Stimulated activated CD4-positive, alpha-beta T cell treated with anti-CD3 and anti-CD28 coated beads, Interleukin-4, amount 100 ng/mL, for 1 hour (primary cell): ENCODE measurements around the gene RPL36A.

ENCODE experiments used
- DNase-seq: peaks from one replicate; pipeline ENCODE4 v3.0.0-alpha.2; 2020

The RPL36A gene

DNA sequence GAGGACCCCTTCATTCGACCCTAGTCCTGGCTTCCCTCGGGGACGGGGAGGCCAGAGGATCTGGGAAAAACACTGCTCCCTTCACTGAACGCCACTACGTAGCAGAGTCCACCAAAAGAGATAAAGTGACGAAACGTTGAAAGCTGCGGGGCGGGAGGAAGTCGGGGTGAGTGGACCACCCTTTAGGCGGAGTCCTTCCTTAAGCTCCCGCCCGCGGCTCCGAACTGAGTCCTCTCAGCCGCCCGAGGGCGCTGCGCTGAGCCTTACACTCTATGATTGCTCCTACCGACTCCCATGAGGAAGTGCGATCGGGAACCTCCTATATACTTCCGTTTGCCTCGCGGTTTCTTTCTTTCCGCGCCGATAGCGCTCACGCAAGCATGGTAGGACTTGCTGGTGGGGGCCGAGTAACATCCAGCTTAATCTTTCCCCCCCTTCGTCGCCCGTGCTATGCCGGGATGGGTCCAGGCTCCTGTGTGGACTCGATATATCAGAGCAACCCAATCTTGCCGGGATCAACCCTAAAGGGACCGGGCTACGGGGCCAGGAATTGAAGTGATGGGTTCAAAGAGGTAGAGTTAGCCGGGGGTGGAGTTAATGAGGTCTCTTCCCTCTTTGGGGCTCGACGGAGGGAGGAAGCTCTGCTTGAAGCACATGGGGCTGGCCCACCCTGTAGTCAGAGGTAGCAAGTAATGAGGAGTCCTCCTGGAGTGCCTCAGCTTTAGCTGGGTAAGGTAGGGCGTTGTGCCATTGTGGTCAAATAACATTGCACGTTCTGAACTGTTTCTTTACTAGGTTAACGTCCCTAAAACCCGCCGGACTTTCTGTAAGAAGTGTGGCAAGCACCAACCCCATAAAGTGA lies at the start of gene RPL36A:
Gene RPL36A (plus strand): TSS at position 348 of the 862 bp plus-strand sequence. CDS start 33 bp downstream, at position 381.
- peak; percentile 82 for DNase-seq

DNA sequence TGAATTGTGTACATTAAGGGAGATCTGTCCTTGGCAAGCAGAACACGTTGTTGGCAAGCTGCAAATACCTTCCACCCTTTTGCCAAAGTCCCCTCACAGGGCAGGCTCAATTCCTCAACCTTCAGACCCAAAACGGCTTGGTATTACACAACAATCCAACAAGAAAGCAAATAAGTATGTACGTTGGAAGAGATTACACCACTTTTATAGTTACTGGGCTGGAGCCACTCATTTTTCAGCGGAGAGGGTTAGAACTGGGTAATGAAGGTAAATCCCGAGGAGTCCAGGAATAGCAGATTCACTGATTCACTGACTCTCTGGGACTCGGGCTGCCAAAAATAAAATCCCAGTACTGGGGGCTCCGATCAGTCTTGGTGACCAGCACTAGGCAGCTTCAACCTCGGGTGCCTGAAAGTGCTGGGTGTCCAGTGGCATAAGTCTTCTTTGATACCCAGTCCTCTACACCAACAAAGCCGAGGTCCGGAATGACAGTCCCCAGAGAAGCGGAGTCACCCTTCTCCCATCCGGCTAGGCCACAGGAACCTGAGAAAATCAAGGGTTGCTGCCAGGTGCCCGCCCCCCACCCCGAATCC lies 42.9 kb upstream of the RPL36A start:
- no peak for DNase-seq

DNA sequence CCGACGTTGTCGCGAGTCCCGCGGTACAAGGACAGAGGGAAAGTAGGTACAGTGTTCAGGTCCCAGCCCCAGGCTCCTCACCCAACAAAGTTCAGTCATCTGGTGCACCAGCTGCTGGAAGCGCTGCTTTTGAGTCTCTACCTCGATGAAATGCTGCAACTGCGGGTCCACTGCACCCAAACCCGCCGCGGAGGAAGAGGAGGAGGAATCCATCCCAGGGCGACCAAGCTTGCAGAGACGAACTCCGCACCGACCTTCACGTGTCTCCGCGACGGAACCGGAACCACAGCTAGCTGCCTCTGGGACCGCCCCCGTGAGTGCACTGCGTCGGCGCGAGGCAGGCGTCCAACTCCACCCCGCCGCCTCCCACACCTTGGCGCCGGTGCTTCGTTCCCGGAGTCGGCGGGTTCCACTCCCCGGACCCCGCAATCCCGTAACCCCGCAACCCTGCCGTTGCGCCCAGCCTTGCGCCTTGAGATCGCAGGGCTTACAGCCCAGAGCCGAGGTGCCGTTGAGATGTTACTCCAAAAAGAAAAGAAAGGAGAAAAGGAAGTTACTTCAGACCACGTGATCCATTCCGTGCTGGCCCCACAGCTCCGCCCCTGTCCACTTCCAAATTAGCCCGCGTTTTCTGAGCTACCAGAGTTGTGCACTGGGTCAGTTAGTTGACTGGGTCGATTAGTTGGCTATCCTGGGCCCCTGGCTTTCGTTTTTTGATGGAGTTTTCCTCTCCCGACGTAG lies 42.2 kb upstream of the RPL36A start, which contains the start of gene TIMM8A:
Gene TIMM8A (minus strand): TSS at position 291 of the 741 bp plus-strand sequence. CDS start 78 bp downstream, at position 213.
- peak; percentile 81 for DNase-seq

GRCh38 chrX:101349193-101349562 lies 41.6 kb upstream of the RPL36A start:
- no peak for DNase-seq

- no peak for DNase-seq
Observed at GRCh38 chrX:101357166-101357795, 33.5 kb upstream of the RPL36A start.

- DNase-seq, result no peak
Observed at GRCh38 chrX:101359966-101360365, 30.8 kb upstream of the RPL36A start.

DNA sequence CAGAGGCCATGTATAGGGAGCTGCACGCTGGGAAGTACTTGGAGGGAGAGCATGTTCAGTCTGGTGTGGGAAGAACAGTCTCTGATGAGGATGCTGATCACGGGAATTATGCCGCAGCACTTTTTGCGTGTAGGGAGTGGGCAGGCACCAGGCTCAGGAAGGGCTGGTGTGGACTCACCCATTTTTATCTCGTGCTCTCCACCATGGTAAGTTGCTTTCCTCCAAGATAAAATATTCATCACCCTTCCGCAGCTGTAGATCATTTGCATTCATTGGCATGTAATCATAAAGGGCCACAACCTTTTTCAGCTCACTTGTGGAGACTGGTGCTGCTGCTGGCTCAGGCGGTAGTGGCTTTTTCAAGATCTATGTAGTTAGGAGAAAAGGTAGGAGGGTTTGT lies 30.4 kb upstream of the RPL36A start:
- DNase-seq, result no peak

- no peak for DNase-seq
Observed at GRCh38 chrX:101362116-101362515, 28.7 kb upstream of the RPL36A start.

DNA sequence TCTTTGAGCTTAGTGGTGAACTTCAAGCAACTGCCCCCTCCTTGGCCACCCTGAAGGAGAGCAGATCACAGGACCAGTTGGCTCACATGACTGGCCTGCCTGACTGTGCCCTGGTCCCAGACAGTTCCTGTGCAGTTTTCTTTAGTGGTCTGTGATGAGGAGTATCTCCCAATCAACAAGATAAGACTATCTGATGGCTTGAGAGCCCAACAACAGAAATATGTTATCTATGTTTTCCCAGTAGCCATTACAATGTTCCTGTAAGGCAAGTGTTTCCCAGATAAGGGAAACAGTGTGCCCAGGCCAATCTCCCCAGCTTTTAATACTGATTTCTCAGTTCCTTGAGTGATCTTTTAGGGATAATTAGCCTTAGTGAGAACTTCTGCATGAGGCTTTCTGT lies 28.1 kb upstream of the RPL36A start:
- no peak for DNase-seq

- DNase-seq, result no peak
Observed at GRCh38 chrX:101365301-101365795, 25.5 kb upstream of the RPL36A start.

DNA sequence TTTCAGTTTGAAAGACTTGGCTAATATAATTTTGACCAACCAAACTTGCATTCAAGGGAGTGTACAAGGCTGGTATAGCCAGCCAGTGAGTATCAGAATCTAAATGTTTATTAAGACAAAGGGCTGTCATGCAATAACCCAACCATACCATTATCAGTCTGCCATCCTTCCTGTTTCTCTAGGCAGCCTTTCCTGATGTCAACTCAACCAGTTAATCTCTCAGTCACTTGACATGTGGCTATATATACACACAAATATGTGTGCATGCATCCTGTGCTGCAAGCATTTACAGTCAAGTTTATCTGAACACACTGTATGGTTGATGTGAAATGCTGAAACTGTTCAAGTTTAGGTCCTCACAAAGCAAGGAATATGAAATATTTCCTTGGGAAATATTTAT lies 22.0 kb upstream of the RPL36A start:
- no peak for DNase-seq

GRCh38 chrX:101369687-101370086 lies 21.1 kb upstream of the RPL36A start:
- no peak for DNase-seq

DNA sequence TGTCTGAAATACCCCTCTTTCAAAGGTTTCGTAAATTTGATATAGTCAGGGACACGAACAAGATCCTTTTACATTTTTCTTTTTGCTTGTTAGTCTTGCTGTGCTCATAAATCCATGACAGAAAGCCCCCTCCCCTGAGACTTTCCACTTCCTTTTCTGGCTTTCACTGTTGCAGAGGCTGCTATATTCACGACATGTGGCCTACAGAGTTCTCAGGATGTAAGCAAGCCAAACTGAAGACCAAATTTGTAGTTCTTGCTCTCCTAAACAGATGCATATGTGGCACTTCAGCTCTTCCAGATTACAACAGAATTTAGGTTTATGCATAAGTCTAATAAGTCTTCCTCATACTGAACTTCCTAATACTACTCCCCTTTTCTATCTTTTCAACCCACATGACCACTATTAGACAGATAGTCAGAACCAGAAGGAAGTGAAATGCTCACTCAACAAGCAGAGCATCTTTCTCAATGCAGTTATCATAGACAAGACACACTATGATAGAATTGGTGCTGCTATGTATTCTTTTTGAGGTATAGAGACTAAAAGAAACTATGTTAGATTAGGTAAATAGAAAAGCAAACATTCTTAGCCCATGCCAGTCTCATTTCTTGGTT lies 19.8 kb upstream of the RPL36A start:
- no peak for DNase-seq

DNA sequence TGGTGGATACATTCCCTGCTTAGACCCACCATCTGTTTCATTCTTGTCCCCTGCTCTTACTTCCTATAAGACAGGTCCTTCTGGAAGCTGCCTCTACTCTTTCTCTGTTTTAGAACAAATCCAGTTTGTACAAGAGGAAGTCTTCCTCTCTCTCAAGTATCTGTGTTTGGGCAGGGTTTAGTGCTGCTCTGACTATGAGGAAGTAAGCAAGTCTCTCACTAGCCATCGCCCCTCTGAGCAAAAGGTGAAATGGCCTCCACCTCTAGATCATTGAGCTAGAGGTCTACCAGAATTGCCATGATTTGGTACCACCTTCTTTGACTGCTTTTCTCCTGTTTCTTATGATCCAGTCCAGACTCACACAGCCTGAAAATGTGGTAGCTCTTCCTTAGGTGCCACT lies 13.3 kb upstream of the RPL36A start:
- no peak for DNase-seq

DNA sequence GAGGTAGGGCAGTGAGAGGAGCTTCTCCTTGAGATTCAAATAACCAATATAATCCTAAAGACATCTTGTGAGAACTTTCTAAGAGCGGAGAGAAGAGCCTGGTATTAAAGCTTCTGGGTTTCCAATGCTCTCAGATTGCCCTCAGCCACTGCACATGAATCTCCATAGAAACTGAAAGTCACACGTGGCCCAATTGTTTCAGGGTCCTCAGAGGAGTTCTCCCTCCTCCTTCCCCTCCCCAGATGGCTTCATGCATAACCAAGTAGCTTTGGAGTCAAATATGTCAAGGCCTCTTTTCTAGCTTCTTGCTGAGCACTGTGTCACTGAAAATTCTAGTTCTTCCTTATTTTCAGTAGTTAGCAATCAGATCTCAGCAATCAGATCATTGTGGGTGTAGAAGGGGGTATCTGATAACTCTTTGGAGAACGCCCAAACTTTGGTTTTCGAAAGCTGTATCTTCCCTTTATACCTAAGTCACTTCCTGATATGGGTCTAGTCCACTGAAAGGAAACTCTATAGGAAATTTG lies 7.1 kb upstream of the RPL36A start:
- no peak for DNase-seq

DNA sequence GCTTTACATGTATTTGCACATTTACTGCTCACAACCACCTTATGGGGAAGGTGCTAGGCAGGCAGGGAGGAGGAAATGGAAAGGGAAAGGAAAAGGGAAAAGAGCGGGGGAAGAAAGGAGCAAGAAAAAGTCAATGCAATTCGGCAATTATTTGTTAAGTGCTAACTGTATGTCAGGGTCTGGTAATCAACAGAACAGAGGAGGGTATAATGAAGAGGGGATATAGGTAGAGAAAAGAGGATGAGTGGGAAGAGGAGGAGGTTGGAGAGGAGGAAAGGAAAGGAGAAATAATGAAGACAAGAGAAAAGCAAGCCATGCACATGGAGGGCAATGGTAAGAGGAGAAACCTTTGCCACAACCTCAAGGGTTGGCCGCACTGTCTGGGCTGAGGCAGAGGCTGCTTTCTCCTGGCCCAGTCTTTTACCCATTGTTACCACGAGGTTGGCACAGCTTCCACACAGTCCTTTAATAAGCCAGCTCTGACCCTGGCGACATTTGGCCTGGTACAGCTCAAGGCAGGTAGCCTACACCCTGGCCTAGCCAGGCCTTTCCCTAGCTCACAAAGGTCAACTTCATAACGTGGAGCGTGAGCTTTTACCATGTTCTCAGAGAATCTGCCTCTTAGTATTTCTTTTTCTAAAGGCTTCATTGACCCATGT lies 5.7 kb upstream of the RPL36A start:
- DNase-seq, result no peak

- DNase-seq, result no peak
Observed at GRCh38 chrX:101385795-101386541, 4.8 kb upstream of the RPL36A start, which contains the start of gene BTK. Gene BTK (minus strand): TSS chrX:101386191. CDS start chrX:101375284, 10,907 bp downstream.

DNA sequence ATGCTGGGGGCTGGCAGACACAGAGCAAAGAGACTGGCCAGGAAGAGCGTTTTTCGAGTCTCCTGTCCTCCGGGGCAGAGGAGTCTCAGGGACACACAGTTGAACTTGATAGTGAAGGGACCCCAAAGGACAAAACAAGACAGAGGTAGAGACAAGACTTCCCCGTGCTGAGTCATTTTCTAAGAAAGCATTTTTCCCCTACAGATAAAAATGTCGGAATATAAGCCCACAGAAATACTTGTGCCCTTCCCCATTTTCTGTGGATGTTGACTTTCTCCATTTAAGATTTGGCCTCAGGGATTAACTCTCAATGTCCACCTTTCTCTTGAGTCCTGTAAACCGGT lies 4.3 kb upstream of the RPL36A start:
- DNase-seq, result no peak

GRCh38 chrX:101388604-101389003 lies 2.2 kb upstream of the RPL36A start:
- DNase-seq, result no peak

DNA sequence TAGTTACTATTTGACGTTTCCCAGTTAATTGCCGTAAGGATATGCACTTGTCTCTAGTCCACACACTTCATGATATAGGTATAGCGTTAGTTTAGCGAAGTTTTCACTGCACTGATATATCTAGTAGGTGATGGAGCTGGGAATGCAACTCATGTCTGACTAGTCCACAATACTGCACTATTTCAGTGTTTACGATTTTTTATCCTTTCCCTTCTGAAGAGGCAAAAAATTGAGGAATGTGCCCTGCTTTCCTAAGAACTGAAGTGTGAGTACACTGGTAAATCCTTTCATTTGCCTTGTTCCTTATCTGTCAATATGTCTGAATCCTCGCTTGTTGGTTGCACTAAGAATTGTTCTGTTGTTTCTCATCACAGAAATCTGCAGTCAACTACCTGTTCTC lies 1.0 kb downstream of the RPL36A start:
- no peak for DNase-seq
